Measurements from ENCODE around the gene SOX1. TPM values are rescaled to one million over a fixed set of nuclear protein-coding genes. Genes with fewer than 3 reads are reported as not detected.

SOX1 gene
- total RNA-seq, 1 experiment from 2014 or later: 0.15 TPM

DNA sequence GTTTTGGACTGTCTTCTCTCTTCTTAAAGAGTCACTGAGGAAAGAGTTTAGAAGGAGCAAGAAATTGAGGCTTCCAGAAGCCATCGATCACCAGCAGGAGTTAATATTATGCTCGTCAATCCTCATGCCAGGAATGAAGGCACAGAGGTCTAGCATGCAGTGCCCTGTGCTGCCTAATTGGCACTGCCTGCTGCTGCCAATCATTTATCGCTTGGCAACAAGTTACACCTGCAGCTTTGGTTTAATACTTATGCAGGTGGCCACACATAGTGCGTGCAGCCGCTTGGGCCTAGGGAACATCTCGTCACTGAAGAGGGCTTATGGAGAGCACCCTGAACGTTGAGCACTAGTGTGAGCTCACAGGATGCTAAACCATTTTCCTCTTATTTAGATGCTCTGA, 2.7 kb upstream of the SOX1 start:
- ChIA-PET CTCF (interaction anchor here (1.0 to 4.2 kb wide), 4 partner anchors 9 to 590 kb away, joined by 3 to 63 read pairs (median 4); no protein-coding TSS in a partner anchor), POLR2A (no interaction called here)
- Mint-ChIP-seq H3K27me3 (ENCODE audit: low read depth) (peaks cover 87% of the 10 kb centered on the region), H3K4me1 (peaks cover 51% of the 10 kb centered on the region), H3K36me3 (no peaks in the 10 kb centered on the region), H3K9me3 (no peaks in the 10 kb centered on the region), H3K4me3 (no peak overlapping the region), H3K27ac (no peak overlapping the region)
- no peak for DNase-seq (ENCODE audit: low spot score)
- ATAC-seq: no peak
- TF ChIP-seq KAT7 (CRISPR knock-in tag; IDR thresholded peaks at IDR 0.05; ENCODE audit: borderline replicate concordance) (no peak), ZNF317 (CRISPR knock-in tag; IDR thresholded peaks at IDR 0.05; ENCODE audit: borderline replicate concordance, low read depth) (no peak), GTF2I (CRISPR knock-in tag; conservative IDR thresholded peaks at IDR 0.05) (no peak)
- TF ChIP-seq, protein P1, sequence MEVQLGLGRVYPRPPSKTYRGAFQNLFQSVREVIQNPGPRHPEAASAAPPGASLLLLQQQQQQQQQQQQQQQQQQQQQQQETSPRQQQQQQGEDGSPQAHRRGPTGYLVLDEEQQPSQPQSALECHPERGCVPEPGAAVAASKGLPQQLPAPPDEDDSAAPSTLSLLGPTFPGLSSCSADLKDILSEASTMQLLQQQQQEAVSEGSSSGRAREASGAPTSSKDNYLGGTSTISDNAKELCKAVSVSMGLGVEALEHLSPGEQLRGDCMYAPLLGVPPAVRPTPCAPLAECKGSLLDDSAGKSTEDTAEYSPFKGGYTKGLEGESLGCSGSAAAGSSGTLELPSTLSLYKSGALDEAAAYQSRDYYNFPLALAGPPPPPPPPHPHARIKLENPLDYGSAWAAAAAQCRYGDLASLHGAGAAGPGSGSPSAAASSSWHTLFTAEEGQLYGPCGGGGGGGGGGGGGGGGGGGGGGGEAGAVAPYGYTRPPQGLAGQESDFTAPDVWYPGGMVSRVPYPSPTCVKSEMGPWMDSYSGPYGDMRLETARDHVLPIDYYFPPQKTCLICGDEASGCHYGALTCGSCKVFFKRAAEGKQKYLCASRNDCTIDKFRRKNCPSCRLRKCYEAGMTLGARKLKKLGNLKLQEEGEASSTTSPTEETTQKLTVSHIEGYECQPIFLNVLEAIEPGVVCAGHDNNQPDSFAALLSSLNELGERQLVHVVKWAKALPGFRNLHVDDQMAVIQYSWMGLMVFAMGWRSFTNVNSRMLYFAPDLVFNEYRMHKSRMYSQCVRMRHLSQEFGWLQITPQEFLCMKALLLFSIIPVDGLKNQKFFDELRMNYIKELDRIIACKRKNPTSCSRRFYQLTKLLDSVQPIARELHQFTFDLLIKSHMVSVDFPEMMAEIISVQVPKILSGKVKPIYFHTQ (CRISPR knock-in tag; IDR thresholded peaks at IDR 0.05): no peak
- TF ChIP-seq, protein P2, sequence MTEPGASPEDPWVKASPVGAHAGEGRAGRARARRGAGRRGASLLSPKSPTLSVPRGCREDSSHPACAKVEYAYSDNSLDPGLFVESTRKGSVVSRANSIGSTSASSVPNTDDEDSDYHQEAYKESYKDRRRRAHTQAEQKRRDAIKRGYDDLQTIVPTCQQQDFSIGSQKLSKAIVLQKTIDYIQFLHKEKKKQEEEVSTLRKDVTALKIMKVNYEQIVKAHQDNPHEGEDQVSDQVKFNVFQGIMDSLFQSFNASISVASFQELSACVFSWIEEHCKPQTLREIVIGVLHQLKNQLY (CRISPR knock-in tag; IDR thresholded peaks at IDR 0.05): no peak
- TF ChIP-seq, protein P3, sequence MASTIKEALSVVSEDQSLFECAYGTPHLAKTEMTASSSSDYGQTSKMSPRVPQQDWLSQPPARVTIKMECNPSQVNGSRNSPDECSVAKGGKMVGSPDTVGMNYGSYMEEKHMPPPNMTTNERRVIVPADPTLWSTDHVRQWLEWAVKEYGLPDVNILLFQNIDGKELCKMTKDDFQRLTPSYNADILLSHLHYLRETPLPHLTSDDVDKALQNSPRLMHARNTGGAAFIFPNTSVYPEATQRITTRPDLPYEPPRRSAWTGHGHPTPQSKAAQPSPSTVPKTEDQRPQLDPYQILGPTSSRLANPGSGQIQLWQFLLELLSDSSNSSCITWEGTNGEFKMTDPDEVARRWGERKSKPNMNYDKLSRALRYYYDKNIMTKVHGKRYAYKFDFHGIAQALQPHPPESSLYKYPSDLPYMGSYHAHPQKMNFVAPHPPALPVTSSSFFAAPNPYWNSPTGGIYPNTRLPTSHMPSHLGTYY (CRISPR knock-in tag; IDR thresholded peaks at IDR 0.05): no peak

DNA sequence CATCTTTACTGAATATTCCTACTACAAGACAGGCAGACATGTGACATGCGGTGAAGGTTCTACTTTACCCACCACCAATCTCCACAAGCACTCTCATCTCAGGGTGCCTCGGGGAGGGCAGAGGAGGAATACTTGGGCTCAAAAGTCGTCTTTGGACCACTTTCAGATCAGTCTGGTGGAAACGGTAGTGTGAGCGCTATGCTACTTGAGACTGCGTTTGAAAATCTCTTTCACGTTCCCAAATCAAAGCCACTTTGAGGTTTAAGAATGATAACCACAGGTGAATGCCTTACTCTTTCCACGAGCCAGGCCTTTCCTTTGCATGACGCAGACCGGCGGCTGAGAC, 1.5 kb upstream of the SOX1 start:
- TF ChIP-seq, protein P4, sequence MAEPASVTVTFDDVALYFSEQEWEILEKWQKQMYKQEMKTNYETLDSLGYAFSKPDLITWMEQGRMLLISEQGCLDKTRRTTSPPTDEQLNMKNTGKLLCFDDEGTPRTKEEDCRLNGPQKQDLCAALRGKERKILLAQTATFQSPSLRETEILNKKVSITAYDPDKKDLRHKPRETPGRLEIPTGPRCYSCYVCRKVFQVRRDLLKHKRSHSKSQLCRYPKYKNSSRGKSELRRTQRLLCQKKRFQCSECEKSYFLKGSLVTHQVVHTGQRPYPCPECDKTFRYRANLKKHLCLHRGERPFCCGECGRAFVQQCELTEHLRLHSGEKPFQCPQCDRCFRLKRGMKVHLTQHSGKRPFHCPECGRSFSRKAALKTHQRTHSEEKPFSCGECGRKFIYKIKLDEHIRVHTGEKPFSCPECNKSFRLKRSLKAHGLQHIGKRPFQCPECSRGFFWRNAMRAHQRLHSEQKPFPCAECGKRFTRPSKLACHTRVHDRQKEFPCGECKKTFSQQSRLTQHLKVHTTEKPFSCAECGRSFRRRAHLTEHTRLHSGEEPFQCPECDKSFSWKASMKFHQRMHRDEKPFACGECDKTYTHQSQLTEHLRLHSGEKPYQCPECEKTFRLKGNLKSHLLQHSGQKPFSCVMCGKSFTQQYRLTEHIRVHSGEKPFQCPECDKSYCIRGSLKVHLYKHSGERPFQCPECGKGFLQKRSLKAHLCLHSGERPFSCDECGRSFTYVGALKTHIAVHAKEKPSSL (CRISPR knock-in tag; conservative IDR thresholded peaks at IDR 0.05): no peak
- TF ChIP-seq TP53 (CRISPR knock-in tag; IDR thresholded peaks at IDR 0.05): no peak
- TF ChIP-seq, protein P5, sequence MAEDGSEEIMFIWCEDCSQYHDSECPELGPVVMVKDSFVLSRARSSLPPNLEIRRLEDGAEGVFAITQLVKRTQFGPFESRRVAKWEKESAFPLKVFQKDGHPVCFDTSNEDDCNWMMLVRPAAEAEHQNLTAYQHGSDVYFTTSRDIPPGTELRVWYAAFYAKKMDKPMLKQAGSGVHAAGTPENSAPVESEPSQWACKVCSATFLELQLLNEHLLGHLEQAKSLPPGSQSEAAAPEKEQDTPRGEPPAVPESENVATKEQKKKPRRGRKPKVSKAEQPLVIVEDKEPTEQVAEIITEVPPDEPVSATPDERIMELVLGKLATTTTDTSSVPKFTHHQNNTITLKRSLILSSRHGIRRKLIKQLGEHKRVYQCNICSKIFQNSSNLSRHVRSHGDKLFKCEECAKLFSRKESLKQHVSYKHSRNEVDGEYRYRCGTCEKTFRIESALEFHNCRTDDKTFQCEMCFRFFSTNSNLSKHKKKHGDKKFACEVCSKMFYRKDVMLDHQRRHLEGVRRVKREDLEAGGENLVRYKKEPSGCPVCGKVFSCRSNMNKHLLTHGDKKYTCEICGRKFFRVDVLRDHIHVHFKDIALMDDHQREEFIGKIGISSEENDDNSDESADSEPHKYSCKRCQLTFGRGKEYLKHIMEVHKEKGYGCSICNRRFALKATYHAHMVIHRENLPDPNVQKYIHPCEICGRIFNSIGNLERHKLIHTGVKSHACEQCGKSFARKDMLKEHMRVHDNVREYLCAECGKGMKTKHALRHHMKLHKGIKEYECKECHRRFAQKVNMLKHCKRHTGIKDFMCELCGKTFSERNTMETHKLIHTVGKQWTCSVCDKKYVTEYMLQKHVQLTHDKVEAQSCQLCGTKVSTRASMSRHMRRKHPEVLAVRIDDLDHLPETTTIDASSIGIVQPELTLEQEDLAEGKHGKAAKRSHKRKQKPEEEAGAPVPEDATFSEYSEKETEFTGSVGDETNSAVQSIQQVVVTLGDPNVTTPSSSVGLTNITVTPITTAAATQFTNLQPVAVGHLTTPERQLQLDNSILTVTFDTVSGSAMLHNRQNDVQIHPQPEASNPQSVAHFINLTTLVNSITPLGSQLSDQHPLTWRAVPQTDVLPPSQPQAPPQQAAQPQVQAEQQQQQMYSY (CRISPR knock-in tag; IDR thresholded peaks at IDR 0.05): no peak
- Mint-ChIP-seq H3K4me3 (peak overlapping the region; percentile 67), H3K27me3 (ENCODE audit: low read depth) (peaks cover 87% of the 10 kb centered on the region), H3K36me3 (no peaks in the 10 kb centered on the region), H3K27ac (no peak overlapping the region), H3K4me1 (peaks cover 50% of the 10 kb centered on the region), H3K9me3 (no peaks in the 10 kb centered on the region)
- ATAC-seq: no peak
- CTCF ChIA-PET: interaction anchor here (1.2 to 2.3 kb wide), 3 partner anchors 185 to 591 kb away, joined by 3 to 11 read pairs (median 4); no protein-coding TSS in a partner anchor
- DNase-seq (ENCODE audit: low spot score): no peak
- POLR2A ChIA-PET: no interaction called here
